NCI-H2107 (cell line): ENCODE results near the gene TLR9.
A peak's percentile ranks its signal among the peaks of the same experiment; 100 is the strongest.

Experiments
- DNase-seq: peaks from one replicate; lab custom pipeline; 2025; lab: John Stamatoyannopoulos, UW

The TLR9 gene

GRCh38 chr3:52247409-52248164 lies 22.1 kb upstream of the TLR9 start:
- no peak for DNase-seq

GRCh38 chr3:52246728-52247408 lies 21.4 kb upstream of the TLR9 start:
- no peak for DNase-seq

GRCh38 chr3:52246264-52246620 lies 20.8 kb upstream of the TLR9 start:
- no peak for DNase-seq

- DNase-seq, result no peak
These were observed 20.1 kb upstream of the TLR9 start, which contains the start of gene PPM1M for GRCh38 chr3:52245322-52246263. Gene PPM1M (plus strand): TSS chr3:52245759. CDS start chr3:52245825, 66 bp downstream.

- no peak for DNase-seq
These were observed 18.6 kb upstream of the TLR9 start for GRCh38 chr3:52243791-52244628.

- DNase-seq, result no peak
These were observed 16.6 kb upstream of the TLR9 start for GRCh38 chr3:52242039-52242438.

GRCh38 chr3:52240886-52241370 lies 15.5 kb upstream of the TLR9 start:
- DNase-seq, result no peak

GRCh38 chr3:52240059-52240885 lies 14.8 kb upstream of the TLR9 start:
- no peak for DNase-seq

- DNase-seq, result peak; percentile 36
These were observed 13.6 kb upstream of the TLR9 start, which contains the start of gene TWF2 for GRCh38 chr3:52238761-52239701. Gene TWF2 (minus strand): TSS chr3:52239158. CDS start chr3:52239016, 142 bp downstream.

GRCh38 chr3:52238193-52238760 lies 12.8 kb upstream of the TLR9 start:
- no peak for DNase-seq

GRCh38 chr3:52237657-52238172 lies 12.3 kb upstream of the TLR9 start:
- no peak for DNase-seq

- DNase-seq, result no peak
These were observed 11.7 kb upstream of the TLR9 start for GRCh38 chr3:52237006-52237656.

- no peak for DNase-seq
These were observed 11.0 kb upstream of the TLR9 start for GRCh38 chr3:52236424-52236886.

GRCh38 chr3:52234516-52235447 lies 9.3 kb upstream of the TLR9 start:
- no peak for DNase-seq

- DNase-seq, result no peak
These were observed 8.5 kb upstream of the TLR9 start for GRCh38 chr3:52233968-52234367.

GRCh38 chr3:52233108-52233591 lies 7.7 kb upstream of the TLR9 start:
- DNase-seq, result no peak
